ENCODE measurements around the gene HTT-AS.

GRCh38 chr4:3075652-3075981 lies 1.3 kb upstream of the HTT-AS start:
- TF ChIP-seq POLR2A (IDR thresholded peaks at IDR 0.05; ENCODE audit: low read depth, low read length) (peak; percentile 68), POLR2AphosphoS5 (IDR thresholded peaks at IDR 0.05; ENCODE audit: low read depth, low read length) (peak; percentile 81; the same call in 1 of the 2 replicates)
